ENCODE data around the gene SERP2. TPM values are rescaled to one million over a fixed set of nuclear protein-coding genes. Genes with fewer than 3 reads are reported as not detected.
A peak's percentile ranks its signal among the peaks of the same experiment; 100 is the strongest.

Gene SERP2
- total RNA-seq, 4 donors from 2014 or later, result 0.76 to 3.7 (median 1.7) TPM

GRCh38 chr13:44383945-44384344 lies 10.3 kb downstream of the SERP2 start:
- Histone ChIP-seq H3K27me3 (no peaks in the 10 kb centered on the region), H3K27ac (peak overlapping the region in 3 of 4 donors; percentile 20 to 64 (median 32)), H3K4me1 (peaks cover 6% of the 10 kb centered on the region in 2 donors), H3K4me3 (no peak overlapping the region), H3K36me3 (no peaks in the 10 kb centered on the region), H3K9me3 (no peaks in the 10 kb centered on the region)
- peak; percentile 97 for ATAC-seq
- in situ Hi-C loops (cut with MboI; ENCODE audit: low sequenced_read_pairs in 4 of 4), result no loop called here
- intact Hi-C loops (cut with DNase I; ENCODE audit: low total_unique reads), result loop anchor here (5.0 kb wide), 1 partner anchor 52 kb away; no protein-coding TSS in a partner anchor
- no peak for DNase-seq
- TF ChIP-seq POLR2A (IDR thresholded peaks at IDR 0.05), result no peak

- in situ Hi-C loops (cut with MboI; ENCODE audit: low sequenced_read_pairs in 4 of 4), result no loop called here
These were observed 11.2 kb downstream of the SERP2 start for GRCh38 chr13:44384778-44385177.

GRCh38 chr13:44385401-44385800 lies 11.8 kb downstream of the SERP2 start:
- DNase-seq, result no peak
- intact Hi-C loops (cut with DNase I; ENCODE audit: low total_unique reads) (no loop called here), in situ Hi-C loops (cut with MboI; ENCODE audit: low sequenced_read_pairs in 4 of 4) (no loop called here)
- H3K27ac ChIP-seq, result no peak overlapping the region
- H3K4me1 ChIP-seq, result peaks cover 6% of the 10 kb centered on the region in 2 donors
- no peak overlapping the region for H3K4me3 ChIP-seq
- no peaks in the 10 kb centered on the region for H3K36me3 ChIP-seq
- H3K27me3 ChIP-seq, result no peaks in the 10 kb centered on the region
- no peaks in the 10 kb centered on the region for H3K9me3 ChIP-seq
- ATAC-seq, result no peak
- TF ChIP-seq POLR2A (IDR thresholded peaks at IDR 0.05) (no peak), CTCF (IDR thresholded peaks at IDR 0.05 in 4 of 5, conservative IDR thresholded peaks at IDR 0.05 in 1 of 5) (no peak)

More at GRCh38 chr13:44384778-44385177, 11.2 kb downstream of the SERP2 start:
- Histone ChIP-seq H3K4me1 (peaks cover 6% of the 10 kb centered on the region in 2 donors), H3K27me3 (no peaks in the 10 kb centered on the region), H3K27ac (no peak overlapping the region), H3K4me3 (no peak overlapping the region), H3K9me3 (no peaks in the 10 kb centered on the region), H3K36me3 (no peaks in the 10 kb centered on the region)
- ATAC-seq, result no peak
- intact Hi-C loops (cut with DNase I; ENCODE audit: low total_unique reads), result loop anchor here (5.0 kb wide), 1 partner anchor 52 kb away; no protein-coding TSS in a partner anchor
- DNase-seq, result no peak
- TF ChIP-seq POLR2A (IDR thresholded peaks at IDR 0.05) (no peak), CTCF (IDR thresholded peaks at IDR 0.05 in 4 of 5, conservative IDR thresholded peaks at IDR 0.05 in 1 of 5) (no peak)

- no peaks in the 10 kb centered on the region for H3K27me3 ChIP-seq
- in situ Hi-C loops (cut with MboI; ENCODE audit: low sequenced_read_pairs in 4 of 4) (no loop called here), intact Hi-C loops (cut with DNase I; ENCODE audit: low total_unique reads) (no loop called here)
- H3K36me3 ChIP-seq, result no peaks in the 10 kb centered on the region
- DNase-seq (no peak), ATAC-seq (no peak)
- H3K4me3 ChIP-seq, result no peak overlapping the region
- no peak overlapping the region for H3K27ac ChIP-seq
- H3K4me1 ChIP-seq, result peaks cover 6% of the 10 kb centered on the region in 2 donors
- TF ChIP-seq CTCF (IDR thresholded peaks at IDR 0.05 in 4 of 5, conservative IDR thresholded peaks at IDR 0.05 in 1 of 5) (no peak), POLR2A (IDR thresholded peaks at IDR 0.05) (no peak)
- no peaks in the 10 kb centered on the region for H3K9me3 ChIP-seq
These were observed 12.2 kb downstream of the SERP2 start for GRCh38 chr13:44385847-44386246.

- no peaks in the 10 kb centered on the region for H3K27me3 ChIP-seq
- H3K4me3 ChIP-seq, result no peak overlapping the region
- H3K9me3 ChIP-seq, result no peaks in the 10 kb centered on the region
- TF ChIP-seq CTCF (IDR thresholded peaks at IDR 0.05 in 4 of 5, conservative IDR thresholded peaks at IDR 0.05 in 1 of 5) (no peak), POLR2A (IDR thresholded peaks at IDR 0.05) (no peak)
- DNase-seq (no peak), ATAC-seq (no peak)
- in situ Hi-C loops (cut with MboI; ENCODE audit: low sequenced_read_pairs in 4 of 4) (no loop called here), intact Hi-C loops (cut with DNase I; ENCODE audit: low total_unique reads) (no loop called here)
- peaks cover 6% of the 10 kb centered on the region in 2 donors for H3K4me1 ChIP-seq
- no peaks in the 10 kb centered on the region for H3K36me3 ChIP-seq
- H3K27ac ChIP-seq, result no peak overlapping the region
These were observed 13.4 kb downstream of the SERP2 start for GRCh38 chr13:44386913-44387556.

All from gastrocnemius medialis (tissue), 4 donors.